ENCODE measurements around the gene TCF21.

- no peak for TF ChIP-seq POLR2A (IDR thresholded peaks at IDR 0.05; ENCODE audit: low read length)
- no peak for TF ChIP-seq MAX (IDR thresholded peaks at IDR 0.05)
- TF ChIP-seq CTCF (IDR thresholded peaks at IDR 0.05) = no peak
- TF ChIP-seq CHD4 (IDR thresholded peaks at IDR 0.05; ENCODE audit: borderline replicate concordance) = no peak
- TF ChIP-seq FOSL2 (IDR thresholded peaks at IDR 0.05) = no peak
- TF ChIP-seq FOSL2 (CRISPR knock-in tag; IDR thresholded peaks at IDR 0.05) = no peak
- no peak for TF ChIP-seq HMGXB4 (CRISPR knock-in tag; IDR thresholded peaks at IDR 0.05; ENCODE audit: borderline replicate concordance)
- no peak for TF ChIP-seq EP300 (IDR thresholded peaks at IDR 0.05)
- TF ChIP-seq REST (IDR thresholded peaks at IDR 0.05) = no peak
- TF ChIP-seq PHF8 (IDR thresholded peaks at IDR 0.05; ENCODE audit: borderline replicate concordance, low read depth) = no peak
- no peak for TF ChIP-seq CHD2 (IDR thresholded peaks at IDR 0.05; ENCODE audit: low read length, partially characterized antibody)
- no peak for TF ChIP-seq JUN (IDR thresholded peaks at IDR 0.05)
- no peak for TF ChIP-seq RFX5 (IDR thresholded peaks at IDR 0.05)
- TF ChIP-seq RCOR1 (IDR thresholded peaks at IDR 0.05; ENCODE audit: low read depth, low read length) = no peak
These were observed 2.7 kb upstream of the TCF21 start for GRCh38 chr6:133886104-133886775.
